K562 (cell line): Measurements from ENCODE around the gene PNRC1. TPM values are rescaled to one million over a fixed set of nuclear protein-coding genes. Genes with fewer than 3 reads are reported as not detected.

ENCODE experiments used
- ATAC-seq: fragments of 200-7000 bp; cut with Tn5 transposase; 3 replicates; pipeline ENCODE4 v1.9.1; 2020; ENCODE audit warnings: moderate library complexity
- BruUV-seq: library from RNA; stranded (reverse); fragments of 400-500 nt; replicated peaks from 2 replicates; lab custom pipeline; 2021; lab: Mats Ljungman, UMichigan
- CTCF ChIA-PET: fragments of 300-600 bp; formaldehyde crosslinking; extraction: SDS; loops from one replicate; lab custom pipeline; 2021; ENCODE audit warnings: low intra/inter-chr PET ratio; lab: Yijun Ruan, JAX
- POLR2A ChIA-PET: fragments of 300-600, 350-650 bp; sonication (Branson Sonifier 250); formaldehyde crosslinking; extraction: SDS; loops from one replicate; lab custom pipeline; 2021; ENCODE audit warnings: antibody characterized with exemption, inconsistent platforms; lab: Yijun Ruan, JAX
- DNase-seq, 4 experiments: peaks; one replicate each; pipeline versions ENCODE4 v3.0.0 to v3.0.0-alpha.2; 2011 to 2018; ENCODE audit warnings: low spot score in 3 of 4, mixed read lengths in 3 of 4; ENCODE audit errors: extremely low read depth in 1 of 4
- FAIRE-seq: peaks from 2 replicates; lab custom pipeline; 2011; peaks lifted over from hg19 to GRCh38; lab: Jason Lieb, UNC
- H2AFZ ChIP-seq: 2 replicates; pipeline ENCODE4 v1.6.0; 2011; ENCODE audit warnings: low read depth, low read length, control low read depth, inconsistent platforms
- H3K27ac ChIP-seq: fragments of 200-600 bp; 3 replicates; pipeline ENCODE4 v1.8.0; 2011; ENCODE audit warnings: low read depth, mild to moderate bottlenecking, control low read depth, inconsistent platforms, low read length, moderate library complexity, mixed read lengths; ENCODE audit errors: extremely low read depth
- H3K27me3 ChIP-seq, 2 experiments: fragments of 300-600 bp in 1 of 2; 2 replicates in 1 of 2; 3 replicates in 1 of 2; pipeline versions ENCODE4 v1.6.0 to v1.8.0; 2011; ENCODE audit warnings: inconsistent platforms in 2 of 2, low read length in 2 of 2, mild to moderate bottlenecking in 1 of 2, mixed read lengths in 1 of 2, moderate library complexity in 1 of 2; ENCODE audit not compliant: control insufficient read depth in 2 of 2, insufficient read depth in 2 of 2
- H3K36me3 ChIP-seq: fragments of 300-600 bp; 3 replicates; pipeline ENCODE4 v1.8.0; 2011; ENCODE audit warnings: mild to moderate bottlenecking, low read length, inconsistent platforms; ENCODE audit not compliant: control insufficient read depth, insufficient read depth
- H3K4me1 ChIP-seq, 2 experiments: fragments of 200-600 bp in 1 of 2; replicated peaks in 1 of 2; 2 replicates in 1 of 2; 3 replicates in 1 of 2; pipeline versions ENCODE4 v1.5.1 to v1.8.0; 2011; ENCODE audit warnings: inconsistent platforms in 2 of 2, low read length in 2 of 2, mild to moderate bottlenecking in 1 of 2, mixed read lengths in 1 of 2, moderate library complexity in 1 of 2; ENCODE audit not compliant: control insufficient read depth in 2 of 2, insufficient read depth in 2 of 2
- H3K4me2 ChIP-seq: 2 replicates; pipeline ENCODE4 v1.6.1; 2011; ENCODE audit warnings: low read length, control low read depth, inconsistent platforms, mixed read lengths; ENCODE audit not compliant: insufficient read depth
- H3K4me3 ChIP-seq: fragments of 200-600 bp; sonication (generic), shearing (Covaris generic); 2 replicates; pipeline ENCODE4 v1.5.1; 2016; ENCODE audit warnings: control low read depth, inconsistent platforms
- H3K79me2 ChIP-seq: fragments of 200-600 bp; 3 replicates; pipeline ENCODE4 v1.8.0; 2011; ENCODE audit warnings: low read length, inconsistent platforms; ENCODE audit not compliant: control insufficient read depth, insufficient read depth
- H3K9ac ChIP-seq, 2 experiments: 2 replicates each; pipeline versions ENCODE4 v1.6.0 to v1.6.1; 2011; ENCODE audit warnings: low read depth in 2 of 2, low read length in 2 of 2, control low read depth in 1 of 2, inconsistent platforms in 1 of 2, mild to moderate bottlenecking in 1 of 2, mixed read lengths in 1 of 2; ENCODE audit not compliant: insufficient read depth in 1 of 2
- H3K9me1 ChIP-seq: one replicate; pipeline ENCODE4 v1.6.0; 2011; ENCODE audit warnings: inconsistent platforms, mild to moderate bottlenecking, low read length, moderate library complexity; ENCODE audit not compliant: control insufficient read depth, insufficient read depth
- H3K9me3 ChIP-seq: replicated peaks from 2 replicates; pipeline ENCODE4 v1.5.1; 2011; ENCODE audit warnings: low read depth, low read length, inconsistent platforms; ENCODE audit not compliant: control insufficient read depth, insufficient read depth
- H4K20me1 ChIP-seq: replicated peaks from 2 replicates; pipeline ENCODE4 v1.6.1; 2011; ENCODE audit warnings: low read length, inconsistent platforms, mixed read lengths; ENCODE audit not compliant: control insufficient read depth, insufficient read depth
- KDM5B ChIP-seq: fragments of 200-600 bp; sonication (generic); IDR thresholded peaks from 2 replicates; pipeline ENCODE4 v1.6.1; 2012; ENCODE audit warnings: low read depth, mild to moderate bottlenecking, moderate library complexity, low read length, control low read depth, inconsistent platforms; ENCODE audit not compliant: insufficient replicate concordance
- MIER1 ChIP-seq: fragments of 450-650 bp; IDR thresholded peaks from 2 replicates; pipeline ENCODE4 v1.6.1; 2016; ENCODE audit warnings: antibody characterized with exemption, mild to moderate bottlenecking, low read depth
- NFATC3 ChIP-seq: fragments of 450-650 bp; IDR thresholded peaks from 2 replicates; pipeline ENCODE4 v1.6.1; 2017; ENCODE audit warnings: mild to moderate bottlenecking
- NR4A1 ChIP-seq, 2 experiments: fragments of 250-450 bp in 1 of 2; fragments of 450-650 bp in 1 of 2; sonication (Bioruptor Pico) in 1 of 2; IDR thresholded peaks; 2 replicates each; pipeline versions ENCODE4 v1.4.0 to v1.6.1; 2016 to 2020; ENCODE audit warnings: mild to moderate bottlenecking in 2 of 2, missing compliant biosample characterization in 1 of 2, missing genetic modification characterization in 1 of 2, moderate library complexity in 1 of 2
- RB1 ChIP-seq: fragments of 450-650 bp; IDR thresholded peaks from 2 replicates; pipeline ENCODE4 v1.6.1; 2017; ENCODE audit warnings: low read depth, mild to moderate bottlenecking
- SIN3A ChIP-seq, 2 experiments: fragments of 150-350 bp in 1 of 2; IDR thresholded peaks; 2 replicates each; pipeline ENCODE4 v1.6.1; 2011 to 2016; ENCODE audit warnings: borderline replicate concordance in 2 of 2, low read depth in 2 of 2, low read length in 2 of 2, mild to moderate bottlenecking in 2 of 2, moderate library complexity in 2 of 2; ENCODE audit not compliant: control insufficient read depth in 1 of 2
- SMARCA5 ChIP-seq: fragments of 450-650 bp; IDR thresholded peaks from 2 replicates; pipeline ENCODE4 v1.6.1; 2016
- THAP7 ChIP-seq: fragments of 250-450 bp; sonication (Bioruptor Pico); IDR thresholded peaks from 2 replicates; pipeline ENCODE4 v1.5.0; 2021
- ZNF12 ChIP-seq: sonication (generic); formaldehyde crosslinking; IDR thresholded peaks from 2 replicates; pipeline ENCODE4 v1.4.0; 2020; ENCODE audit warnings: mild to moderate bottlenecking, missing genetic modification reagents
- ZNF586 ChIP-seq: fragments of 450-650 bp; formaldehyde crosslinking; conservative IDR thresholded peaks from 2 replicates; pipeline ENCODE4 v1.4.0; 2020; ENCODE audit warnings: mild to moderate bottlenecking, moderate library complexity
- WGBS: fragments of 100-300 bp; shearing (Covaris generic); methylation state at CpG from one replicate; pipeline ENCODE4 v1.1.6; 2016; ENCODE audit warnings: low coverage, mixed read lengths; ENCODE audit not compliant: insufficient coverage; ENCODE audit errors: missing lambda C conversion rate; 5-methylcytosine and 5-hydroxymethylcytosine counted together
- in situ Hi-C: fragments of 300-500 bp; cut with MboI; formaldehyde crosslinking; loops from 4 replicates; pipeline ENCODE4 v1.15.0; 2018; ENCODE audit warnings: inconsistent platforms, mixed read lengths
- intact Hi-C: fragments of 100-400 bp; cut with micrococcal nuclease; formaldehyde crosslinking; loops from 2 replicates; pipeline ENCODE4 v1.14.2; 2022
- polyA plus RNA-seq, 8 experiments: library from polyadenylated mRNA; depleted of rRNA in 4 of 8; stranded (reverse) in 5 of 8; unstranded in 3 of 8; fragments of >200 nt; fragmentation: Nextera tagmentation in 2 of 8; fragmentation: Illumina TruSeq in 1 of 8; extraction: Ambion mirVana in 2 of 8; extraction: Trizol in 1 of 8; gene quantifications; 2 replicates each; pipeline versions ENCODE4 v1.2.1 to v1.2.3, GENCODE V29; 2011 to 2014; ENCODE audit warnings: inconsistent platforms in 1 of 8, missing spikeins in 1 of 8
- total RNA-seq, 7 experiments: library from RNA; depleted of rRNA in 6 of 7; stranded (reverse); fragments of >200 nt in 6 of 7; fragmentation: Illumina TruSeq in 2 of 7; extraction: Trizol in 2 of 7; gene quantifications; 2 replicates each; pipeline versions ENCODE4 v1.2.1 to v1.2.3, GENCODE V29; 2011 to 2021; ENCODE audit warnings: low replicate concordance in 1 of 7
- TF ChIP-seq, protein P1 (sequence below), 2 experiments: fragments of 450-650 bp in 1 of 2; IDR thresholded peaks; 2 replicates each; pipeline ENCODE4 v1.6.1; 2011 to 2017; ENCODE audit warnings: low read depth in 2 of 2, antibody characterized with exemption in 1 of 2, borderline replicate concordance in 1 of 2, low read length in 1 of 2, mild to moderate bottlenecking in 1 of 2, mixed read lengths in 1 of 2; ENCODE audit not compliant: control insufficient read depth in 1 of 2
- TF ChIP-seq, protein P2 (sequence below): fragments of 250-450 bp; sonication (Bioruptor Pico); IDR thresholded peaks from 2 replicates; pipeline ENCODE4 v1.5.0; 2020; ENCODE audit warnings: mild to moderate bottlenecking
- TF ChIP-seq, protein P3 (sequence below): fragments of 450-650 bp; formaldehyde crosslinking; IDR thresholded peaks from 2 replicates; pipeline ENCODE4 v1.4.0; 2022; ENCODE audit warnings: missing genetic modification characterization

The PNRC1 gene
- total and polyA plus RNA-seq, 9 of the 15 experiments (the other 6 are each of a cell fraction or from before 2014, with no cell fraction given): 1.2 to 10.8 (median 6.5) TPM

DNA sequence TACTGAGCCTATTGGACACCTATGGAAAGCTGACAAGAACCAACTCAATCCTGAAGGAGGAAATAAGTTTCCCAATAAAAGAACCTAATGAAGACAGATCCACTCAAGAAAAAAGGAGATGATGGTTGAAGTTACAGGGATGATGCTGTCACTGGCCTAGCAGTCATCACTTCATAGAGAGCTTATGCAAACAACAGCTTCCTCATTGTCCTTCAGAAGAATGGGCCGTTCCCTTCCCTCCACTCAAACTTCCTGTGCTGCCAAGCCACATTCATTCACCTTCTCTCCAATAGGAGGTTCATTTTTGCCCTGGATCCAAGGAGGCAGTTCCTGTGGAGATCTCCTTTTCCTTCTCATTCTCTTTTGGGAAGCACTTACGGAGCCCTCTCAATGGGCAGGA is 51.5 kb downstream of the PNRC1 start:
- in situ Hi-C loops (no loop called here), intact Hi-C loops (no loop called here)
- no peaks in the 10 kb centered on the region for H4K20me1 ChIP-seq
- FAIRE-seq: no peak
- ChIA-PET CTCF (no interaction called here), POLR2A (no interaction called here)
- H3K4me2 ChIP-seq: no peak overlapping the region
- H3K4me3 ChIP-seq: no peak overlapping the region
- no peak overlapping the region for H3K27ac ChIP-seq
- no peaks in the 10 kb centered on the region for H3K9me3 ChIP-seq
- no peak overlapping the region for H2AFZ ChIP-seq
- H3K9me1 ChIP-seq: no peaks in the 10 kb centered on the region
- no peak overlapping the region for H3K9ac ChIP-seq
- H3K36me3 ChIP-seq: no peaks in the 10 kb centered on the region
- no peak for DNase-seq
- no peaks in the 10 kb centered on the region for H3K4me1 ChIP-seq
- TF ChIP-seq THAP7 (no peak), MIER1 (no peak), ZNF12 (no peak), ZNF586 (CRISPR knock-in tag) (no peak), RB1 (no peak), KDM5B (no peak), NFATC3 (no peak), NR4A1 (CRISPR knock-in tag; IDR thresholded peaks at IDR 0.05) (no peak), NR4A1 (tag; IDR thresholded peaks at IDR 0.05) (no peak), SIN3A (IDR thresholded peaks at IDR 0.05; ENCODE audit: borderline replicate concordance in 2 of 2, control insufficient read depth in 1 of 2, low read depth in 2 of 2, low read length in 2 of 2) (no peak), SMARCA5 (no peak)
- TF ChIP-seq, protein P1, sequence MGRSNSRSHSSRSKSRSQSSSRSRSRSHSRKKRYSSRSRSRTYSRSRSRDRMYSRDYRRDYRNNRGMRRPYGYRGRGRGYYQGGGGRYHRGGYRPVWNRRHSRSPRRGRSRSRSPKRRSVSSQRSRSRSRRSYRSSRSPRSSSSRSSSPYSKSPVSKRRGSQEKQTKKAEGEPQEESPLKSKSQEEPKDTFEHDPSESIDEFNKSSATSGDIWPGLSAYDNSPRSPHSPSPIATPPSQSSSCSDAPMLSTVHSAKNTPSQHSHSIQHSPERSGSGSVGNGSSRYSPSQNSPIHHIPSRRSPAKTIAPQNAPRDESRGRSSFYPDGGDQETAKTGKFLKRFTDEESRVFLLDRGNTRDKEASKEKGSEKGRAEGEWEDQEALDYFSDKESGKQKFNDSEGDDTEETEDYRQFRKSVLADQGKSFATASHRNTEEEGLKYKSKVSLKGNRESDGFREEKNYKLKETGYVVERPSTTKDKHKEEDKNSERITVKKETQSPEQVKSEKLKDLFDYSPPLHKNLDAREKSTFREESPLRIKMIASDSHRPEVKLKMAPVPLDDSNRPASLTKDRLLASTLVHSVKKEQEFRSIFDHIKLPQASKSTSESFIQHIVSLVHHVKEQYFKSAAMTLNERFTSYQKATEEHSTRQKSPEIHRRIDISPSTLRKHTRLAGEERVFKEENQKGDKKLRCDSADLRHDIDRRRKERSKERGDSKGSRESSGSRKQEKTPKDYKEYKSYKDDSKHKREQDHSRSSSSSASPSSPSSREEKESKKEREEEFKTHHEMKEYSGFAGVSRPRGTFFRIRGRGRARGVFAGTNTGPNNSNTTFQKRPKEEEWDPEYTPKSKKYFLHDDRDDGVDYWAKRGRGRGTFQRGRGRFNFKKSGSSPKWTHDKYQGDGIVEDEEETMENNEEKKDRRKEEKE (IDR thresholded peaks at IDR 0.05; ENCODE audit: borderline replicate concordance in 1 of 2, control insufficient read depth in 1 of 2, low read depth in 2 of 2, low read length in 1 of 2): no peak
- TF ChIP-seq, protein P2, sequence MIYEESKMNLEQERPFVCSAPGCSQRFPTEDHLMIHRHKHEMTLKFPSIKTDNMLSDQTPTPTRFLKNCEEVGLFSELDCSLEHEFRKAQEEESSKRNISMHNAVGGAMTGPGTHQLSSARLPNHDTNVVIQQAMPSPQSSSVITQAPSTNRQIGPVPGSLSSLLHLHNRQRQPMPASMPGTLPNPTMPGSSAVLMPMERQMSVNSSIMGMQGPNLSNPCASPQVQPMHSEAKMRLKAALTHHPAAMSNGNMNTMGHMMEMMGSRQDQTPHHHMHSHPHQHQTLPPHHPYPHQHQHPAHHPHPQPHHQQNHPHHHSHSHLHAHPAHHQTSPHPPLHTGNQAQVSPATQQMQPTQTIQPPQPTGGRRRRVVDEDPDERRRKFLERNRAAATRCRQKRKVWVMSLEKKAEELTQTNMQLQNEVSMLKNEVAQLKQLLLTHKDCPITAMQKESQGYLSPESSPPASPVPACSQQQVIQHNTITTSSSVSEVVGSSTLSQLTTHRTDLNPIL: no peak
- TF ChIP-seq, protein P3, sequence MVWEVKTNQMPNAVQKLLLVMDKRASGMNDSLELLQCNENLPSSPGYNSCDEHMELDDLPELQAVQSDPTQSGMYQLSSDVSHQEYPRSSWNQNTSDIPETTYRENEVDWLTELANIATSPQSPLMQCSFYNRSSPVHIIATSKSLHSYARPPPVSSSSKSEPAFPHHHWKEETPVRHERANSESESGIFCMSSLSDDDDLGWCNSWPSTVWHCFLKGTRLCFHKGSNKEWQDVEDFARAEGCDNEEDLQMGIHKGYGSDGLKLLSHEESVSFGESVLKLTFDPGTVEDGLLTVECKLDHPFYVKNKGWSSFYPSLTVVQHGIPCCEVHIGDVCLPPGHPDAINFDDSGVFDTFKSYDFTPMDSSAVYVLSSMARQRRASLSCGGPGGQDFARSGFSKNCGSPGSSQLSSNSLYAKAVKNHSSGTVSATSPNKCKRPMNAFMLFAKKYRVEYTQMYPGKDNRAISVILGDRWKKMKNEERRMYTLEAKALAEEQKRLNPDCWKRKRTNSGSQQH (CRISPR knock-in tag): no peak
- H3K79me2 ChIP-seq: no peaks in the 10 kb centered on the region
- no TSS peak for BruUV-seq
- H3K27me3 ChIP-seq: peaks cover 3 to 7% of the 10 kb centered on the region in 2 experiments; a peak in 3 of 5 replicates
- WGBS: 0% methylated on average over 2 of the region's 2 CpGs
- ATAC-seq: no peak
